Measurements from ENCODE around the gene LDLRAD4. TPM values are rescaled to one million over a fixed set of nuclear protein-coding genes. Genes with fewer than 3 reads are reported as not detected.
"Not testable (repeated sequence)": the region's sequence is repeated elsewhere in the genome, so short reads cannot be mapped to it uniquely, and the experiment has no call there.

LDLRAD4 gene
- polyA plus RNA-seq, 3 donors from 2014 or later: 4.8 to 11.3 (median 9.6) TPM

DNA sequence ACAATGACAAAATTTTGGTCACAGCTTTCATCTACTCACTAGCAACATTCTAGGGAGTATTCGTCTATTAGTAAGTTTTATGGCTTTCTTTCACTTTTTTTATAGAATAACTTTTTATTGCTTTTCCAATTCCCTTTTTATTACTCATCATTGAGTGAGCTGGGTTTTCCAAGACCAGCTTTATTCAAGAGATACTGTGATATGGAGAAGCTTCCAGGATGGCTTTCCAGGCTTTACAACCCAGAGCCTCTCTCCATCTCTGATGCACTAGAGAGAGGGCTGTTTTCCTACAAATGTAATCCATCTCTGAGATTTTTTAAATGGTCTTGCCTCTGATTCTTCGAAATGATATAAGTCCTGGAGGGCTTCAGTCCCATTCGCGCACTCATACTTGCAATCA is 118.3 kb downstream of the LDLRAD4 start:
- H3K9me3 Mint-ChIP-seq: peaks cover 0 to 4% (median 0%) of the 10 kb centered on the region in 6 donors
- no peaks in the 10 kb centered on the region for H3K36me3 Mint-ChIP-seq
- H3K4me1 Mint-ChIP-seq: no peaks in the 10 kb centered on the region
- no peak overlapping the region for H3K27ac Mint-ChIP-seq
- H3K27me3 Mint-ChIP-seq (ENCODE audit: low read depth in 3 of 3): peaks cover 3 to 23% (median 4%) of the 10 kb centered on the region in 3 donors
- H3K4me3 Mint-ChIP-seq: no peak overlapping the region
- DNase-seq: no peak

DNA sequence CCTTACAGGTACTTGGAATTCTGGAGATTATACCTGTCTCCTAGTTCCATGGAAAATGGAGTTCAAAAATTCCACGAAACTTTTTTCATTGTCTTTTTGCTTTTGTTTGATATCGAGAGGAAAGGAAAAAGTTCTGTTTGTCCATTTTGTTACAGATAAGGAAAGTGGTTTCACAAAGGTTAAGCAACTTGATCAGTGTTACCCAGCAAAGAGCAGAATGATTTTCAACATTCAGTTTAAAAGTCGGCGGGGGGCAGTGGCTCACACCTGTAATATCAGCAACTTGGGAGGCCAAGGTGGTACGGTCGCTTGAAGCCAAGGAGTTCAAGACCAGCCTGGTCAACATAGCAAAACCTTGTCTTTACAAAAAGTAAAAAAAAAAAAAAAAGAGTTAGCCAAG is 118.8 kb downstream of the LDLRAD4 start:
- H3K27ac Mint-ChIP-seq: no peak overlapping the region
- H3K27me3 Mint-ChIP-seq (ENCODE audit: low read depth in 3 of 3): peaks cover 3 to 20% (median 4%) of the 10 kb centered on the region in 3 donors
- H3K4me3 Mint-ChIP-seq: no peak overlapping the region
- no peak for DNase-seq
- H3K9me3 Mint-ChIP-seq: peaks cover 0 to 4% (median 0%) of the 10 kb centered on the region in 6 donors
- H3K36me3 Mint-ChIP-seq: no peaks in the 10 kb centered on the region
- no peaks in the 10 kb centered on the region for H3K4me1 Mint-ChIP-seq

DNA sequence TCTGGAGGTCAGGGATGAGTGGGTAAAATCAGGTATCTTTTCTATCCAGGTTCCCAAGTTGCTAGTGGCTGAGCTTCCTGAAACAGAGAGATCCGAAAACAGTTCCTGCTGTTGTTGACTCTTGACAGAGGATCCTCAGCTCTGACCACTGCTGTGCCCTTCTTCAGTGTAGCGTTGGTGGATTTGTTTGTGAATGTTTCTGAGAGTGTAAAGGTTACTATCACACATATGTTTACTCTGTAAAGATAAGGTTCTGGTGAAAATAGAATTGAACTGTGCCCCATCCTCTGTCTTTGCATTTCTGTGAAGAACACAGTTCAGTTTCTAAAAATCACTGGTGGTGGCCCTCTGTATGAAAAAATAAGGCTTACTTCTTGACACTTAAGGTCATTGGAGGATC is 119.8 kb downstream of the LDLRAD4 start:
- H3K27me3 Mint-ChIP-seq (ENCODE audit: low read depth in 3 of 3): peaks cover 2 to 22% (median 3%) of the 10 kb centered on the region in 3 donors
- H3K36me3 Mint-ChIP-seq: no peaks in the 10 kb centered on the region
- no peak overlapping the region for H3K27ac Mint-ChIP-seq
- H3K4me3 Mint-ChIP-seq: no peak overlapping the region
- DNase-seq: no peak
- no peaks in the 10 kb centered on the region for H3K4me1 Mint-ChIP-seq
- peaks cover 0 to 4% (median under 1%) of the 10 kb centered on the region in 6 donors for H3K9me3 Mint-ChIP-seq

DNA sequence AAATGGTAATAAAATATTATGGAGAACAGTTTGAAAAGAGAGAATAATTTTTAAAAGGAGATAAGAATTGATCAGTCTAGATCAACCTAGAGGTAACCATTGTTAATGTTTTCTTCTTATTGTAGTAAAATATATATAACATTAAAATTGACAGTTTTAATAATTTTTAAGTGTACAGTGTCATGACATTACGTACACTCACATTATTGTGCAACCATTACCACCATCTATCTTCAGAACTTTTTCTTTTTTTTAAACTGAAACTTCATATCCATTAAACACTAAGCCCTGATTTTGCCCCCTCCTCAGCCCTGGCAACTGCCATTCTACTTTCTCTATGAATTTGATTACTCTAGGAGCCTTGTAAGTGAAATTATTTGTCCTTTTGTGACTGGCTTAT is 121.1 kb downstream of the LDLRAD4 start:
- Mint-ChIP-seq H3K4me1 (no peaks in the 10 kb centered on the region), H3K27me3 (ENCODE audit: low read depth in 3 of 3) (peaks cover 3 to 23% (median 4%) of the 10 kb centered on the region in 3 donors), H3K27ac (no peak overlapping the region), H3K36me3 (no peaks in the 10 kb centered on the region), H3K4me3 (no peak overlapping the region), H3K9me3 (peaks cover 2 to 13% (median 9%) of the 10 kb centered on the region in 6 donors)
- DNase-seq: no peak

DNA sequence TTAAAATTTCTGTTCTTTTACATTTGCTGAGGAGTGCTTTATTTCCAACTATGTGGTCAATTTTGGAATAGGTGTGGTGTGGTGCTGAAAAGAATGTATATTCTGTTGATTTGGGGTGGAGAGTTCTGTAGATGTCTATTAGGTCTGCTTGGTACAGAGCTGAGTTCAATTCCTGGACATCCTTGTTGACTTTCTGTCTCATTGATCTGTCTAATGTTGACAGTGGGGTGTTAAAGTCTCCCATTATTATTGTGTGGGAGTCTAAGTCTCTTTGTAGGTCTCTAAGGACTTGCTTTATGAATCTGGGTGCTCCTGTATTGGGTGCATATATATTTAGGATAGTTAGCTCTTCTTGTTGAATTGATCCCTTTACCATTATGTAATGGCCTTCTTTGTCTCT is 127.9 kb downstream of the LDLRAD4 start:
- not testable (repeated sequence) for H3K27ac Mint-ChIP-seq; DNase-seq; H3K27me3 Mint-ChIP-seq (ENCODE audit: low read depth in 3 of 3); H3K36me3 Mint-ChIP-seq; H3K4me1 Mint-ChIP-seq; H3K4me3 Mint-ChIP-seq
- H3K9me3 Mint-ChIP-seq: peaks cover 6 to 25% (median 17%) of the 10 kb centered on the region in 6 donors

DNA sequence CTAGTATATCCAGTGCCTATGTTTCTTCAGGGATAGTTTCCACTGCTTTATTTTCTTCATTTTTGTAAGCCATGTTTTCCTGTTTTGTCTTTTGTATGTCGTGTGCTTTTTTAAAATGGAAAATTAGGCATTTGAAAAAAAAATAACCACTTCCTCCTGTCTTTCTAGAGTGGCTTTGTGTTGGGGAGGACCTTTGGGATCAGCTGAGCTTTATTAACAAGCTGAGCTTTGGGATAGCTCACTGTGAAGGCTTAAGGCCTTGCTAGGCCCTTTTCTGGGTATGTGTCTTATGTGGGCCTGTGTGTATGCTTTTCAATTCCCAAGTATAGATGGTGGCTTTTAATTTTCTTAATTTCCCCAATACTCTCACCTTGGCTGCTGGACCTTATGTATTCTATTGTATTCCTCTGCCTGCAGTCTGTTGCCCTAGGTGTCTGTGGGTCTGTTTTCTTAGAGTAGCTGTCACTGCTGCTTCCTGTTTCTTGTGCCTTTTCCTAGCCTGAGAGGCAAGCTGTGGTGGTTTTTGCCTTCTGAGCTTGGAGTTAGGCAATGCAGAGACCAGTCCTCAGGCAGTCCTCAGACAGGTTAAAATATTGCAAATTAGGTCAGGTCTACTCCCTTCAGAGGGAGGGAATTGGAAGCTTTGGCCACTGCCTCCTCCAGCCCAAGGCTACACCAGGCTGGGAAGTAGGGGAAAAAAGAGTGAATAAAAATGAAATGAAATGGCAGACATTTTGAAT is 134.7 kb downstream of the LDLRAD4 start:
- no peak for DNase-seq
- H3K36me3 Mint-ChIP-seq: no peaks in the 10 kb centered on the region
- peaks cover 0 to 4% of the 10 kb centered on the region in 2 donors for H3K4me1 Mint-ChIP-seq
- H3K9me3 Mint-ChIP-seq: peaks cover 0 to 14% (median 5%) of the 10 kb centered on the region in 6 donors
- H3K27me3 Mint-ChIP-seq (ENCODE audit: low read depth in 3 of 3): peaks cover 3 to 6% (median 5%) of the 10 kb centered on the region in 3 donors
- no peak overlapping the region for H3K4me3 Mint-ChIP-seq
- peak overlapping the region in 1 of 6 donors; percentile 36 for H3K27ac Mint-ChIP-seq

DNA sequence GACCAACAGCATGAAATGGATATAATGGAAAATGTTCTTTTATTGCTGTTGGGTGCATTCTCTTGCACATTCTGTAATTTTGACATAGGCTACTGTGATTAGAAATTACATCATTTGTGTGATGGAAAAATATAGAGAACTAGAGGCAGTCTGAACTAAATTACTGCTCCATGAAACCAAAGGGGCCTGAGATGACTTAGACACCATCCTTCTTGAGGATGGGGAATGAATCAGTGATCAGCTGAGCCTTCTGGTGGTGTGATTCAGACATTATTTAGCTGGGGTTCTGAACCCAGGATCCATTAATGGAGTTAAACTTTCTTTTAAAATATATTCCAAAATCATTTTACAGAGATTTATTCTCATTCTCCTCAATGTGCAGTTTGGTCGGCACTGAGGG is 135.8 kb downstream of the LDLRAD4 start:
- peaks cover 0 to 13% (median 5%) of the 10 kb centered on the region in 6 donors for H3K9me3 Mint-ChIP-seq
- H3K27me3 Mint-ChIP-seq (ENCODE audit: low read depth in 3 of 3): peaks cover 5 to 10% (median 5%) of the 10 kb centered on the region in 3 donors
- peaks cover 0 to 4% of the 10 kb centered on the region in 2 donors for H3K4me1 Mint-ChIP-seq
- no peaks in the 10 kb centered on the region for H3K36me3 Mint-ChIP-seq
- H3K4me3 Mint-ChIP-seq: no peak overlapping the region
- no peak overlapping the region for H3K27ac Mint-ChIP-seq
- no peak for DNase-seq

DNA sequence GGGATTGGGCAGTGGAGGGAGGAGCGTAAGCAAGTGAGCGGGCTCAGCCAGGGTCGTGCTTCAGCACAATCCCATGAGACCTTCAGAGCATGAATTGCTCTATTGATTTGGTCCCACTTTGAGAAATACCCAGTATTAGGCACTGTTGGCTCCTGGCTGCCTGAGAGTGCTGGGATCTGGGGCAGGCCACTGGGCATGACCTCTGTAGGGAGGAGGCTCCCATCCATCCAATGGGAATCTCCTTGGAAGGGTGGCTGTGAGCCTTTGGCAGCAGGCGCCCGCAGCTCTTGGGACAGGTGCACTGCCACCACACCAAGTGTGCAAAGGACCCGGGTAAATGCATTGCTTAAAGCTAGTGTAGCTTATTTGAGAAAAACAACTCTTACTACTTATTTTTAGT is 137.5 kb downstream of the LDLRAD4 start:
- no peaks in the 10 kb centered on the region for H3K36me3 Mint-ChIP-seq

DNA sequence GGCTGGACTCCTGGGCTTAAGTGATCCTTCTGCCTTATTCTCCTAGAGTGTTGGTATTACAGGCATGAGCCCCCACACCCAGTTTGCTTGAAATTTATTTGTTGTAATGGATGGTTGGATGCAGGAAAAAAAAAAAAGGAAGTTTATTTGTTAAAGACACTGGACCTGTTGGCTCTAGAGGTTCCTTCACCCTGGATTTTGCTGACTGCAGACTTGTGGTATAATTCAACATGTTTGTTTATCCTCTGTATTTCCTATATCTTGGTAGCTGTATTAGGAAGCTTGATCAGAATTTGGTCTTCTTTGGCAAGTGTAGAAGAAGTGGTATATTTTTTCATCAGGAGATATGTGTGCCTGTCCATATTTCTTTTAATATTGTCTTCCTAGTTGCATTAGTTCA is 138.7 kb downstream of the LDLRAD4 start:
- Mint-ChIP-seq H3K4me1 (peaks cover 0 to 4% of the 10 kb centered on the region in 2 donors), H3K27ac (no peak overlapping the region), H3K9me3 (peaks cover 0 to 4% (median 0%) of the 10 kb centered on the region in 6 donors), H3K27me3 (ENCODE audit: low read depth in 3 of 3) (peaks cover 4 to 10% (median 7%) of the 10 kb centered on the region in 3 donors), H3K4me3 (no peak overlapping the region), H3K36me3 (no peaks in the 10 kb centered on the region)
- no peak for DNase-seq

More for the DNA sequence above, 137.5 kb downstream of the LDLRAD4 start:
- Mint-ChIP-seq H3K27me3 (ENCODE audit: low read depth in 3 of 3) (peaks cover 4 to 10% (median 5%) of the 10 kb centered on the region in 3 donors), H3K4me3 (no peak overlapping the region), H3K9me3 (peaks cover 0 to 4% (median 0%) of the 10 kb centered on the region in 6 donors), H3K27ac (no peak overlapping the region), H3K4me1 (peaks cover 0 to 4% of the 10 kb centered on the region in 2 donors)
- no peak for DNase-seq

DNA sequence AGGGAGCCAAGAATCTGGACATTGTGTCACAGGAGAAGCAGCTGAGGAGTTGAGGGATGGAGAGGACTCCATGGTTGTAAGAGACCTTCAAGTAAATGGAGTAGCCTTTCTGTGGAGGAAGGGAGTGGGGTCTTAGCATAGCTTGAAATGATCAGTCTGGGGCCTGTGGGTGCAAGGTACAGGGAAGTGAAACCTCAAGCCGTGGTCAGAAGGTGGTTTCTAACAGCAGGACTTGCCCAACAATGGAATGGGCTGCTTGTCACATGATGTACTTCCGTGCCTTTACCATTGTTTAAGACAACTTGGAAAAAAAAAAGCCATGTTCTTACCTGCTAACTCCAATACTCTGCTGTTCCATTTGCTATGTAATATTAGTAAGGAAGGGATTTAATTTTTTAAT is 140.7 kb downstream of the LDLRAD4 start:
- Mint-ChIP-seq H3K36me3 (no peaks in the 10 kb centered on the region), H3K27ac (no peak overlapping the region), H3K9me3 (no peaks in the 10 kb centered on the region), H3K27me3 (ENCODE audit: low read depth in 3 of 3) (peaks cover 4 to 10% (median 4%) of the 10 kb centered on the region in 3 donors), H3K4me3 (no peak overlapping the region), H3K4me1 (no peaks in the 10 kb centered on the region)
- no peak for DNase-seq

DNA sequence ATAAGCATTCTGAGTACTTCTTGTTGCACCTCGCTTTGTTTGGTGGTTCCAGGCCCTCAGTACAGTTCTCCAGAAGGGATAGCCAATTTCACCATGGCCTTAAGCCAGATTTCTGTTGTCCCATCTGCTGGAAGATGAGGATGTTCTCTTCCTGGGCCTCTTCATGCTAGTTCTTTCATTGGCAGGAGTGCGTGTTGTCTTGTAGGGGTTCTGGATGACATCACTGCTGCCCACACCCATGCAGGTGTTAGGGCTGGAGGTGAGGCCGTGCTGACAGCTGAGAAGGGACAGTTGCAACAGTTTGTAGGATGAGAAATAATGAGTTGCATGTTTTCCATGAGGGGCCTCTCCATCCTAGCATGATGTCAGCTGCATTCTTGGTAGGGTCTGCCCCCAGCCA is 142.9 kb downstream of the LDLRAD4 start:
- no peak for DNase-seq
- Mint-ChIP-seq H3K9me3 (no peaks in the 10 kb centered on the region), H3K36me3 (no peaks in the 10 kb centered on the region), H3K4me3 (no peak overlapping the region), H3K27me3 (ENCODE audit: low read depth in 3 of 3) (peaks cover 3 to 9% (median 4%) of the 10 kb centered on the region in 3 donors), H3K4me1 (no peaks in the 10 kb centered on the region), H3K27ac (no peak overlapping the region)

DNA sequence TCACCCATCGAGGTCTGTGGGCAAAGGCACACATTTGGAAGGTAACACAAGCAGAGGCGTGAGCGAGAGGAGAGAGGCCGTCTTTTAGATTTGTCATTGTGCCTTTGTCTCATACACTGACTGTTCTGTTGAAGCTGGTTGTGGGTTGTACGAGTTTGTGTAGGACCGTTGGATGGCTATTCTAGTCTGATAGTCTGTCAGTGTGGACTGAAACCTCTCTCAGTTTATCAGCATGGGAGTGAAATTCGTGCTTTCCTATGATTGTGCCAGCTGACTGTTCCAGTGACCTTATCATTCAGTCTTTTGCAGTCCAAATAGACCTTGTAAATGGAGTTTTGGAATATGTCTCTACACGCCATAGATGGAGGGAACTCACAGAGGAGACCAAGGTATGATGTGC is 143.5 kb downstream of the LDLRAD4 start:
- Mint-ChIP-seq H3K27me3 (ENCODE audit: low read depth in 3 of 3) (peaks cover 3 to 9% (median 4%) of the 10 kb centered on the region in 3 donors), H3K9me3 (no peaks in the 10 kb centered on the region), H3K36me3 (no peaks in the 10 kb centered on the region), H3K27ac (no peak overlapping the region), H3K4me1 (no peaks in the 10 kb centered on the region), H3K4me3 (no peak overlapping the region)
- DNase-seq: no peak

DNA sequence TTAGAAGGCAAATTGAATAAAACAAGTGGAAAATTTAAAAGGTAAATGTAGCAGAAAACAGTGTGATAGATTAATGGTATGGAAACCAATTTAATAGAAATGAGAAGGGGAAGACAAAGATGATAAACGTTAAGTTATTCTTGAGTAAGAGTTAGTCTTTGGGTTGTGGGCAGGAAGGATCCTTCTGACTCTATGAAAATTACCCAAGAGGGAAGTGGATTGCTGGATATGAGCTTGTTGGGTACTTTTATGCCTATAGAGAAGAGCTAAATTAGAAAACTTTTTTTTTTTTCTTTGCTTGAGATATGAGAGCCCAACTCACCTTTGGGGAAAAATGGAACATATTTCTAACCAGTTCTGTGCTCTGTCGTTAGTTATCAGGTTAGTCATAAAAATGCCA is 144.0 kb downstream of the LDLRAD4 start:
- Mint-ChIP-seq H3K9me3 (no peaks in the 10 kb centered on the region), H3K27ac (no peak overlapping the region), H3K4me3 (no peak overlapping the region), H3K27me3 (ENCODE audit: low read depth in 3 of 3) (peaks cover 3 to 5% (median 4%) of the 10 kb centered on the region in 3 donors), H3K4me1 (no peaks in the 10 kb centered on the region), H3K36me3 (no peaks in the 10 kb centered on the region)
- no peak for DNase-seq

DNA sequence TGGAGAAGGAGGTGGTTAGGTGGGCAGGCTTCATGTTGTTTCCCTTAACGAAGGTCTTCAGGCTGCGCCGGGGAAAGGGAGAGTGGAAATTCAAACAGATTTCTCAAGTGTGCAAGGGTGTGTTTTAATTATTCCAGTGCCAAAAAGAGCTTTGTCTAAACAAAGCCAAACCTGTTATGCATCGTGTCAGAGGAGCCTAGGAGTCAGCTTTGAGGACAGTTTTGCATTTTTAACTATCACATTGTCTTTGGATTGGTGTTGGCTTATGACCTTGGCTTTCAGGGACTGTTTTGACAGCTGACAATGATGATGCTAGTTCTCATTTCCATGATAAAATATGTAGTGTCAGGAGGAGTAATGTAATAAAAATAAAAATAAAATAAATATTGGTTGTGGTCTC is 144.8 kb downstream of the LDLRAD4 start:
- Mint-ChIP-seq H3K4me3 (no peak overlapping the region), H3K36me3 (no peaks in the 10 kb centered on the region), H3K9me3 (no peaks in the 10 kb centered on the region), H3K27ac (no peak overlapping the region), H3K27me3 (ENCODE audit: low read depth in 3 of 3) (peaks cover 3 to 5% (median 4%) of the 10 kb centered on the region in 3 donors), H3K4me1 (no peaks in the 10 kb centered on the region)
- DNase-seq: no peak

All from immature natural killer cell (primary cell).